ENCODE data around the gene IGIP. TPM values are rescaled to one million over a fixed set of nuclear protein-coding genes. Genes with fewer than 3 reads are reported as not detected.
A peak's percentile ranks its signal among the peaks of the same experiment; 100 is the strongest.

Gene IGIP
- total and polyA plus RNA-seq, 9 donors, result 6.8 to 17.3 (median 12.9) TPM

DNA sequence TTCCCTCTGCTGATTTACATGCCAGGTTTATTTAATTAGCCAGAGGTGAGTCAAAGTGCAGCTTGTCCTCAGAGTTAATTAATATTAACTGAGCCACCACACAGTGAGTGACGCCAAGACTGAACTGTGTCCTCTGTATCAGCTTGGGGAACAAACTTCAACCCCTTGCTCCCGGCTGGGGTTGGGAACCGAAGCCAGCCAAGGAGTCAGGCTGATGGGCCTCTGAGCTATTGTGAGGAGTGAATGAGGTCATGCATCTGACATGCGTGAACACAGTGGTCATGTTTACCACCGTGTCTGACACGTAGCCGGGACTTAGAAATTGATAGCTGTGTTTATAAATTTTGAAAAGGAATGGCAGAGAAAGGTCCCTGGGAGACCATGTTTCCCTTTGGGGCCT is 17.1 kb downstream of the IGIP start:
- Histone ChIP-seq H3K4me1 (ENCODE audit: insufficient read depth) (peaks cover 7% of the 10 kb centered on the region), H3K27ac (no peak overlapping the region), H3K9me3 (no peaks in the 10 kb centered on the region), H3K36me3 (no peaks in the 10 kb centered on the region), H3K4me3 (no peak overlapping the region), H3K27me3 (no peaks in the 10 kb centered on the region)
- no peak for DNase-seq
- intact Hi-C loops (cut with DNase I), result loop anchor here in 1 of 4 donors (10.0 kb wide), 1 partner anchor 298 kb away; no protein-coding TSS in a partner anchor
- 88 to 94% (median 89%) methylated on average over 7 of the region's 7 CpGs for WGBS, 3 donors
- no peak for TF ChIP-seq EP300 (IDR thresholded peaks at IDR 0.05)
- TF ChIP-seq, protein P1, sequence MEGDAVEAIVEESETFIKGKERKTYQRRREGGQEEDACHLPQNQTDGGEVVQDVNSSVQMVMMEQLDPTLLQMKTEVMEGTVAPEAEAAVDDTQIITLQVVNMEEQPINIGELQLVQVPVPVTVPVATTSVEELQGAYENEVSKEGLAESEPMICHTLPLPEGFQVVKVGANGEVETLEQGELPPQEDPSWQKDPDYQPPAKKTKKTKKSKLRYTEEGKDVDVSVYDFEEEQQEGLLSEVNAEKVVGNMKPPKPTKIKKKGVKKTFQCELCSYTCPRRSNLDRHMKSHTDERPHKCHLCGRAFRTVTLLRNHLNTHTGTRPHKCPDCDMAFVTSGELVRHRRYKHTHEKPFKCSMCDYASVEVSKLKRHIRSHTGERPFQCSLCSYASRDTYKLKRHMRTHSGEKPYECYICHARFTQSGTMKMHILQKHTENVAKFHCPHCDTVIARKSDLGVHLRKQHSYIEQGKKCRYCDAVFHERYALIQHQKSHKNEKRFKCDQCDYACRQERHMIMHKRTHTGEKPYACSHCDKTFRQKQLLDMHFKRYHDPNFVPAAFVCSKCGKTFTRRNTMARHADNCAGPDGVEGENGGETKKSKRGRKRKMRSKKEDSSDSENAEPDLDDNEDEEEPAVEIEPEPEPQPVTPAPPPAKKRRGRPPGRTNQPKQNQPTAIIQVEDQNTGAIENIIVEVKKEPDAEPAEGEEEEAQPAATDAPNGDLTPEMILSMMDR (IDR thresholded peaks at IDR 0.05), result no peak
- TF ChIP-seq POLR2A (IDR thresholded peaks at IDR 0.05), result no peak

DNA sequence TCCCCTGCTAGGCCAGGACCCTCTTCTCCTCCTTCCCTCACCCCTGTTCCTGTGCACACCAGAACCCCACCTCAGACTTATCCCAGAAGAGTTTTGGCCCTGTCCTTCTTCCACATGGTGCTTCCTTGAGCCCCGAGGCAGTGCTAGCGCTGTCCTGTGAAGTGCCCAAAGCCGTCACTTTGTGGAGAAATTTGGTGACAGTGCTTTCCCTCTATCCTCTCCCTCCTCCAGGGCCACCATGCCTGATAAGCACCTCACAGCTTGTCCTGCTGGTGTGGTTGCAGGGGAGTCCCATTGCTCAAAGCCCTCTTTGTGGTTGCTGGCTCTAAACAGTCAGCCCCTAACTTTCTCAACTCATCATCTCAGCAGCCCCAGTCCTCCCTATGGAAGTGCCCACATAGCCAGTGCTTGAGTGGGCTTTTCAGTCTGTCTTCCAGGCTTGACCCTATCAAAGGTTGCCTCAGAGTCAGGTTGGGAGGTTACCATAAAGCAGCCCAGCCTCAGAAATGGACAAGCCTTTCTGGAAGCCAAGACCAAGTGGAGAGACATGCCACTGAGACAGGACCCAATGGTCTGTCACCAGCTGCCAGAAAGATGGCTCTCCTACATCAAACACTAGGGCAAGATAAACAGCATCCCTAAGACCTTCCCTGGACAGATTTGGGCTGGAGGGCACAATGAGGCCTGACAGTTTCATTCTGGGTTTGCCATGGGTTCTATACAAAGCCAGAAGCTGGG is 18.0 kb downstream of the IGIP start:
- H3K36me3 ChIP-seq, result no peaks in the 10 kb centered on the region
- H3K4me1 ChIP-seq (ENCODE audit: insufficient read depth), result peaks cover 7% of the 10 kb centered on the region
- DNase-seq, result no peak
- intact Hi-C loops (cut with DNase I), result loop anchor here in 1 of 4 donors (10.0 kb wide), 1 partner anchor 299 kb away; no protein-coding TSS in a partner anchor
- H3K27ac ChIP-seq, result no peak overlapping the region
- H3K4me3 ChIP-seq, result no peak overlapping the region
- 92 to 100% (median 94%) methylated on average over 3 of the region's 3 CpGs for WGBS, 3 donors
- no peaks in the 10 kb centered on the region for H3K27me3 ChIP-seq
- H3K9me3 ChIP-seq, result no peaks in the 10 kb centered on the region
- TF ChIP-seq EP300 (IDR thresholded peaks at IDR 0.05) (no peak), POLR2A (IDR thresholded peaks at IDR 0.05) (no peak)
- TF ChIP-seq, protein P1 (IDR thresholded peaks at IDR 0.05), result no peak

DNA sequence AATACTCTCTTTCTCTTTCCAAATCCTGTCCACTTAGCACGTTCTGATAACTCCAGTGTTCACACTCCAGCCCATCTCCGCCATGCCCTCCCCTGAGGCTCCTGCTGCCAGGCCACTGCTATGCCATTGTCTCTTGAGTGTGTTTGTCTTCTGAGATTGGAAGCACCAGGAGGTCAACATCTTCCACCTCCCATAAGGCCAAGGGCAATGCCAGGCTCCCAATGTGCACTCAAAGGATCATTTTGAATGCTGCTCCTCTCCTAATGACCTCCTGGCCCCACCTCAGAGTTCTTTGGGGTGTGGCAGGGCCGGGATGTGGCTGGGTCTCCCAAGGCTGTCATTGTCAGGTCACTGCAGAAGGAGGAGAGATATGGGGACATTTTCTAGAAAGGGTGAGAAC is 19.5 kb downstream of the IGIP start:
- TF ChIP-seq EP300 (IDR thresholded peaks at IDR 0.05) (no peak), POLR2A (IDR thresholded peaks at IDR 0.05) (no peak)
- TF ChIP-seq, protein P1 (IDR thresholded peaks at IDR 0.05), result no peak
- Histone ChIP-seq H3K36me3 (no peaks in the 10 kb centered on the region), H3K9me3 (no peaks in the 10 kb centered on the region), H3K27ac (no peak overlapping the region), H3K27me3 (no peaks in the 10 kb centered on the region), H3K4me3 (no peak overlapping the region), H3K4me1 (ENCODE audit: insufficient read depth) (peaks cover 7% of the 10 kb centered on the region)
- 90 to 91% (median 90%) methylated on average over 3 of the region's 3 CpGs for WGBS, 3 donors
- intact Hi-C loops (cut with DNase I), result loop anchor here in 2 of 4 donors (5.0 to 10.0 kb wide), 2 partner anchors 73 to 300 kb away; no protein-coding TSS in a partner anchor
- no peak for DNase-seq

DNA sequence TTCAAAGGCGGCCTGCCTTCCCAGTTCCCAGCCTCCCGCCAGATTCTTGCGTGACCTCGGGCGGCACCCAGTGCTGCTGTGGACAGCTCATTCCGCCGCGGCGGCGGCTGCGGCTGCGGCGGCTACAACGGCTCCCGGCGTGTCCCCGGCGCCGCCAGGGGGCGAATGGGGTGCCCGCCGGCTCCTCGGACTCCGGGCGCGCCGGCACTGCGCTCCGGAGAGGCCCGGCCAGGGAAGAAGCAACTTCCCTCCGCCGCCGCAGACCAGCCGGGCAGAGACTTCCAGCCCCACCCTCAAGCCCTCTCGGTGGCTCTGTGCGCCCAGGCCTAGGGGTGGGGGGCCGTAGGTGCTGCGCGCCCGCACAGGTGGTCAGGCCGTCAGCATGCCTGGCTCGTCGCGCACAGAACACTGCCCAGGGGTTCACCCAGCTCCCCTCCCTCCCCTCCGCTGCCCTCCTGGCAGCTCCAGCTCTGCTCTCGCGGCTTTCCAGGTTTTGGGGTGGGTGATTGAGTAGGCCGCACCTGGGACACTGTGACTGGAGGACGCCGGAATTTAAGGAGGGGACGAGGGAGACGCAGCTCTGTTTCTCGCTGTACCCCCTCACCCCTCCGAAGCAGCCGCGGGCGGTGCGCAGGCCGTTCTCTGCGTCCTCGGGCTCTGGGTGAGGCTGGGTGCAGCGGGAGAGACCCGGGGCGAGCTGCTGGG is 20.2 kb downstream of the IGIP start:
- intact Hi-C loops (cut with DNase I), result loop anchor here in 2 of 4 donors (5.0 to 10.0 kb wide), 2 partner anchors 74 to 301 kb away; no protein-coding TSS in a partner anchor
- Histone ChIP-seq H3K4me3 (peak overlapping the region; percentile 31), H3K4me1 (ENCODE audit: insufficient read depth) (peaks cover 7% of the 10 kb centered on the region), H3K36me3 (no peaks in the 10 kb centered on the region), H3K27me3 (no peaks in the 10 kb centered on the region), H3K27ac (no peak overlapping the region), H3K9me3 (no peaks in the 10 kb centered on the region)
- TF ChIP-seq POLR2A (IDR thresholded peaks at IDR 0.05), result no peak
- TF ChIP-seq EP300 (IDR thresholded peaks at IDR 0.05), result no peak
- TF ChIP-seq, protein P1 (IDR thresholded peaks at IDR 0.05), result peak; percentile 67 to 74 (median 73)
- peak; percentile 68 to 88 (median 77) for DNase-seq
- WGBS, 3 donors, result 12 to 29% (median 14%) methylated on average over 28 to 64 of the region's 64 CpGs
